ENCODE results near the gene GOLGA6A.
"Not testable (repeated sequence)": the region's sequence is repeated elsewhere in the genome, so short reads cannot be mapped to it uniquely, and the experiment has no call there.

GOLGA6A gene

DNA sequence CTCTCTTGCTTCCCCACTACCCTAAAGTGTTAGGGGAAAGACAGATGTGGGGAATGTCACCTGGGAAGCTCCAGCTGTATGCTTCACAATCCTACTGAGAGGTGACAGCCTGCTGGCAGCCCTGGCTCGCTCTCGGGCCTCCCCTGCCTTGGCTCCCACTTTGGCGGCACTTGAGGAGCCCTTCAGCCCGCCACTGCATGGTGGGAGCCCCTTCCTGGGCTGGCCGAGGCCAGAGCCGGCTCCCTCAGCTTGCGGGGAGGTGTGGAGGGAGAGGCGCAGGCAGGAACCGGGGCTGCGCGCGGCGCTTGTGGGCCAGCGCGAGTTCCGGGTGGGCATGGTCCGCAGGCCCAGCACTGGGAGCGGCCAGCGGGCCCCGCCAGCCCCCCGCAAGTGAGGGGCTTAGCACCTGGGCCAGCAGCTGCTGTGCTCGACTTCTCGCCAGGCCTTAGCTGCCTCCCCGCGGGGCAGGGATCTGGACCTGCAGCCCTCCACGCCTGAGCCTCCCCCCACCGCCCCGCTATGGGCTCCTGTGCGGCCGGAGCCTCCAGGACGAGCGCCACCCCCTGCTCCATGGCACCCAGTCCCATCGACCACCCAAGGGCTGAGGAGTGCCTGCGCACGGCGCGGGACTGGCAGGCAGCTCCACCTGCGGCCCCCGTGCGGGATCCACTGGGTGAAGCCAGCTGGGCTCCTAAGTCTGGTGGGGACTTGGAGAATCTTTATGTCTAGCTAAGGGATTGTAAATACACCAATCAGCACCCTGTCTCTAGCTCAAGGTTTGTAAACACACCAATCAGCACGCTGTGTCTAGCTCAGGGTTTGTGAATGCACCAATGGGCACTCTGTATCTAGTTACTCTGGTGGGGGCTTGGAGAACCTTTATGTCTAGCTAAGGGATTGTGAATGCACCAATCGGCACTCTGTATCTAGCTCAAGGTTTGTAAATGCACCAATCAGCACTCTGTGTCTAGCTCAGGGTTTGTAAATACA lies 29.8 kb downstream of the GOLGA6A start:
- DNase-seq, result not testable (repeated sequence)

DNA sequence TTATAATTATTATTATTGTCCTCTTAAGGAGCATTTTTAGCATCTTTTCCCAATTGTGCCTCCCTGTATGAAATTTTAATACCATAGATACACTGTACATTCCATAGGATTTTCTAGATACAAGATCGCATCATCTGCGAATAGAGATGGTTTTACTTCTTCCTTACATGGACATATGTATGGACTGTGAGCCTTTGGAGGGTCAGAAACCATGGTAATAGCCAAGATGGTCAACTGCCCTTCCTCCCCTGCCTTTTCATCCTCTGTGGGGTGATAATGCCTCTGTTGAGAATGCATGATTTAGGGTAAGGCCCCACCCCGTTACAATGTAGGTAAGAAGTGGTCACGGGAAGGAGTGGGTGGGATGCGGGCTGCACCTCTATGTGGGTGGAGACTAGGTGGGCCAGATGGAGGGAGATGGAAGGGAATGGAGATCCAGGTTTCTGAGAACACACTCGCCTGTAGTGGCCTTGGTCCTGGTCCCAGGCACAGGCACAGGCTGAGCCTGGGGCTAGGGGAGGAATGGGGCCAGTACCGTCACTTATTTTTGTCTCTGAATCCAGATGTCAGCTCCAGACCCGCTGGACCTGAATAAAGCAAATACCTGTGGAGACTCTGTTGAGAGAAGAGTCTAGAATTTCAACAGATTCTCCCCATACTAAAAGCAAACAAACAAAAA lies 31.7 kb downstream of the GOLGA6A start:
- no peak for DNase-seq

DNA sequence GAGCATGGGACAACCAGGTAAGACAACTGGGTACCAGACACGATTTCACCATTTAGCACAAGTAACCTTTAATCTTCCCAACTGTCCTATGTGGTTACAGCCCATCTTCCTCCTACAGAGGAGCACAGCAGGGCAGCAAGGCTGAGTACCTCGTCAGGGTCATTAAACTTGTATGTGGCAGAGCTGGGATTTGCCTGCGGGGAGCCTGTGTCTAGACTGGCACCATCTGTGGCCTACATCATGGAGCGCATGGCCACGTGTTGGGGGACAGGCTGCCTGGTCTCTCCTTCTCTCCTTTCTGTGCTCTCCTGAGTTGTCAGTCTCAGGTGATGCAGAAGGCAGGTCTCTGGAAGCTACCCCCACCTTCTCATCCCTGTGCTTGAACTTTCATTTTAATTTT lies 32.2 kb downstream of the GOLGA6A start:
- no peak for DNase-seq

DNA sequence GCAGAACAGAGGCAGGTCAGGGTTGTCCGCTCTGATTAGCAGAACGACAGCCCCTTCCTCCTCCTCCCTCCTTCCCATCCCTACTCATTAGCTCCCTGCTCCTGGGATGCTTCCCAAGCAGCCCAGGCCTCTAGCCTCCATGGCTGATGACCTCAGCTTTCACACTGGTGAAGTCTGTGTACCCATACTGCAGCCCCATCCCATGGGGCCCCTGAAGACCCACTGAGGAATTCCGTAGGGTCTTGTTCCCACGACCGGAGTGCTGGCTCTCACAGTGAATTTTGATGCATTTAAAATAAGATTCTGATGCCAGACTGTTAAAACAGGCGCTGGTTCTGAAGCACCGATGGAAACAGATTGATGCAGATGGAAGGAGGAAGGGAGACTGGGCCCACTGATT lies 36.1 kb downstream of the GOLGA6A start:
- no peak for DNase-seq

GRCh38 chr15:74045636-74046274 lies 36.6 kb downstream of the GOLGA6A start:
- DNase-seq, result no peak

GRCh38 chr15:74045184-74045583 lies 37.2 kb downstream of the GOLGA6A start:
- no peak for DNase-seq

- DNase-seq, result no peak
These were observed 37.9 kb downstream of the GOLGA6A start for GRCh38 chr15:74044267-74045110.

DNA sequence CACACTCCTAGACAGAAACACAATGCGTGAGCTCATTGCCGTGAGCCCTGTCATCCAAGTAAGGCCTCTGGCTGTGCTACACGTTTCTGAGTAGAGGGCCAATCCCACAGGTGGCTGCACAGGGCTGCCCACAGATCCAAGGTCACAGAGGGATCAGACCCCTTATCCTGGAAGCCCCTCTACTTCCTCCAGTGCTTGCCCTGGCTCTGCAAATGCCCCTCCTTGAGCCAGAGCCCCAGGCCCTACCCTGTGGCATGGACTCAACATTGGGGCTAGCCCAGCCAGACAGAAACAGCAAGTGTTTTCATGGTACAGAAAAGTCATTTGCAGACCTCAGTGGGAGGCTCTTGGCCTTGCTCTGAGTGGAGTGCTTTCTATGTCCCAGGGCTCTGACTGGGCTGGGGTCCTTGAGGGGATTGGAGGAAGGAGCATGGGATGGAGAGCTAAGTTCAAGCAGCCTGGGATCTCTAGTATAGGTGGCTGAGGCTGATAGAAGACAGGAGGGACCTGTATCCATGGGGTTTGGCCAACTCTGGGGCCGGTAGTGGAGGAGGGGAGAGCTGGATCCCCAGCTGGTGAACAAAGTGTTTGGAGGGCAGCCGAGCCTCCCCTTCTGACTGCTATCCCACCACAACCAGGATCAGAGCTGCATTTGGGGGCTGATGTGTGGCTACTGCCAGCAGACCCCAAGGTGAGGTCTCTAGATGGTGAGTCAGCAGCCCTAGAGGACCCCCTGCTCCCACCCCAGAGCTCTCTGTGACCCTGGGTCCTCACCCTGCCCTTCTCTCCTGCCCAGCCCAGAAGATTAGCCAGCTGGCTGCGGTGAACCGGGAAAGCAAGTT lies 38.7 kb downstream of the GOLGA6A start:
- no peak for DNase-seq

- no peak for DNase-seq
These were observed 39.5 kb downstream of the GOLGA6A start for GRCh38 chr15:74042603-74043424.

DNA sequence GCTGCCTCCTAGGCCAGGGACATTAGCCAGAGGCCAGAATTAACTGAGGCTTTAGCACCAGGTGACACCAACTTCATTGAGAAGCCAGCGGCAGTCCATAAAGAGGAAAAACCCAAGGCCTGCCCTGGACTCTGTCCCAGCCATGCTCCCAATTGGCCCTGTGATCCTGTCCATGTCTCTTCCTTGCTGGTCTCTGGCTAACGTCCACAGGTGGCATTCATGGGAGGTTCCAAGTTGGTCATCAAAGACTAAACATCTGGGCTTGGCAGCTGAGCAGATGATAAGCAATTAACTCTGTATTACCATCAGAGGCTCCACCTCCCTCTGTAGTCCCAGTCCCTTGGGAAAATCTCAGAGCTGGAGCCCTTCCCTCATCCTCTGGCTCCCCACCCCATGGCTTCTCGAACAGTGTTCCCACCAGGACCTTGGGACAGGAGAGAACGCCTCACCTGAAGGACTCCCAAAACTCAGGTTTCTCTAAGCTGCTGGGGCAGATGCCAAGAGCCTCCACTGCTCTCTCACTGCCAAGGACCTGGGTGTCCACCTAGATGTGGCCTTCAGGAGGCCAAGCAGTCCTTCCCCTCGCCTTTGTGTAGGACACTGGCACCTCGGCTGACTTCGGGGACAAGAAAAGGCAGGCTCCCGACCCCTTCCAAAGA lies 40.4 kb downstream of the GOLGA6A start:
- no peak for DNase-seq

DNA sequence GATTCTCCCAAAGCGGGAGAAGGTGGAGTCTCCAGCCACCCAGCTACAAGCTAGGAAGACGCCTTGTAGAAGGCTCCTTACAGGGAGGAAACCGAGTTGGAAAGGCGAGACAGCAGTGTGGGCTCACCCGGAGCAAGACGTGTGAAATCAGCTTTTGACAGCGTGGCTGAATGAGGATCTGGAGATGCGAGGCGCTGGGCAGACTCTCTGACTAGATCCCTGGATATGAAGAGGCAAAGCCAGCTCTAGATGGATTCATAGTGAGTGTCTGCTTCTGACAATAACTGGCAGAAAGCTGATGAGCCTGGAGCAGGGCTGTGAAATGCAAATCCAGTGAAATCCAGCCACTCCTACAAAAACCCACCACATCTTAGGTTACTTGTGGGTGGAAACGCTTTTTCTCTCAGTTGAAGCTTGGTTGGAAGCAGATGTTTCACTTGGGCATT lies 41.0 kb downstream of the GOLGA6A start:
- DNase-seq, result no peak

DNA sequence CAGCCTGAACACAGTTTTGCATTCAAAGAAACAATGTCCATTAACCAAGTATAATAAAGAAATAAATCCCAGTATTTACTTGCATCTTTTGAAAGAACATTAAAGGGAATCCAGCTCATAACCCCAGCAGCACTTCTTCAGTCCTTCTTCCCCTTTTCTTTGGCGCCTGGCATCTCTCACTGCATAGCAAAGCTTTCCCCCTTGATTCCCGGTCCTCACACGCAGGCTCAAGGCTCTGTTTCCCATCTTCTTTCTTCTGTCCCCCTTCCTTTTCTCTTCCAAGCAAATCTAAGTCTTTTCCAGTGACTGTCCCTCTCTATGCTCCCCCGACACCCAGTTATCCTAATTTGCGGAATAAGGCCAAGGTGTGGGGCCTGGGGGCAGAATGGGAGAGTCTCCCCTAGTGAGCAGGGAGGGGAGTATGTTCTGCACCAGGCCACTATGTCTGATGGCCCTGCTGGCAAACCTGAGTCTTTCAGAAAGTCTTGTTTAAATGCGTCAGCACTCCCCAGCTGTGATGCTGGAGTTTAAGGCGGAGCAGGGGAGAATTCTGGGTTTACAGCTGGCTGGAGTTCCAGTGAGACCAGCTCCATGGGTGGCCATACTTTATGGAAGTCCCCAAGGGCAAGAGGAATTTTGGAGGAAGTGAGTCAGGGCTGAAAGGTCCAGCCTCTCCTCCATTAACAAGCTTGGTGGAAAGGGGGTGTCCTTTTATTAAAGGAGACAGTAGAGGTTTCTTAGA lies 42.1 kb downstream of the GOLGA6A start:
- no peak for DNase-seq

DNA sequence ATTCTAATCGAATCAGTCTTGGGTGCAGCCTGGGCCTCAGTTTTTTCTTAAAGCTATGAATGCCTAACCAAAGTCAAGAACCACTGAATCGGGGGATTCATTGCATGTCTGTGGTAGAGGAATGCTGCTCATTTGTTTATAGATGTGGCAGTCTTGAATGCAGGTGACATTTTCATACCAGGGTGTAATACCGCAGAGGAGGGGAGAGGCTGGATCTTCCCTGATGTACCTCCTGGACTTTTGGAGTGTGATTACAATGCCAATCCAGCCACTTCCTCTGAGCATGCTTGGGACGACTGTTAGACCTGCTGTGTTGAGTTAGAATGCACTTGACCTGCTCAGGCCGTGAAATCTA lies 42.7 kb downstream of the GOLGA6A start:
- DNase-seq, result no peak

GRCh38 chr15:74038707-74039655 lies 43.4 kb downstream of the GOLGA6A start:
- no peak for DNase-seq

DNA sequence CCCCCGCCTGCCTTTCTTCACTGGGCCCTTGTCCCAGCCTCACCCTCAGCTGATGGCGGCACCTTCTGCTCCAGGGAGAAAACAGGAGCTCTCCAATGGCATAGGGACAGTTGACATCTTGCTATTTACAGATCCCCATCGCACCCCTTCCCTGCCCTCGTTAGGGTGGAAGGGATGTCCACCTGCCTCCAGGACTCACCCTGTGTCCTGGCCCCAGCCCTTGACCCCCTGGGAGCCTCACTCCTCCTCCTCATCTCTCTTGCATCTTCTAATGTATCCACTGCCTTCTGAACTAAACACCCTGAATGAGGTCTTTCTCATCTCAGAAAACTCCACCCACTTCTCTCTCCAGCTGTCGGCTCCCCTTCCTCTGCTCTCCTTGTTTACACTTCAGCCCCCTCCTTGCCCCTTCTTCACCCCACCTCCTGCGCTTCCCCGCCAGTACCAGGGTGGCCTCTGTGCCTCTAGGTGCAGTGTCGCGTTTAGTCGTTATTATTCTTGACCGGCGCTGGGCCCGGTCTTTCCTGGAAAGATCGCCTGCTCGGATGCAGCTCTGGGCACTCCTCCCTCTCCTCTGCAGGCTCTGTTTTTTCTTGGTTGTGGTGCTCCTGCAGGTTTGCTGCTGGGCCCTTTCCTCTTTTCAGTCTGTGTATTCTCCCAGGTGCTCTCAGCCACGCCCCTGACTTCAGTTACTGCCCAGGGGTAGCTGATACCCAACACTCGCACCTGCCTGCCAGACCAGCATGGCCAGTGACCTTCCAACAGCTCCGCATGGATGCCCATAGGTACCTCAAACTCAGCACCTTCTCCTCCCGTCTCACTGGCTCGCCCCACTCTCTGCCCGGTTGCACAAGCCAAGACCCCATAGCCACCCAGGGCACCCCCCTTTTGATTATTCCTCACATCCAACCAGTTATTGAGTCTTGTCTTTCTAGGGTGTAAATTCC lies 44.9 kb downstream of the GOLGA6A start:
- no peak for DNase-seq

- no peak for DNase-seq
These were observed 45.8 kb downstream of the GOLGA6A start for GRCh38 chr15:74036271-74037170.

Measured in RPMI8226 (cell line).